SK-N-SH (cell line): ENCODE results near the gene ANKS6. TPM values are rescaled to one million over a fixed set of nuclear protein-coding genes. Genes with fewer than 3 reads are reported as not detected.

Source experiments
- CTCF ChIA-PET: fragments of 300-600, 350-600 bp; formaldehyde crosslinking; extraction: SDS; loops from one replicate; lab custom pipeline; 2021; lab: Yijun Ruan, JAX
- POLR2A ChIA-PET: fragments of 350-600 bp; sonication (Branson Sonifier 250); formaldehyde crosslinking; extraction: SDS; loops from one replicate; lab custom pipeline; 2020; ENCODE audit warnings: antibody characterized with exemption, inconsistent platforms; lab: Yijun Ruan, JAX
- DNase-seq: peaks from one replicate; pipeline ENCODE4 v3.0.0; 2012
- H2AFZ ChIP-seq: fragments of 200-600 bp; sonication (generic); 2 replicates; pipeline ENCODE4 v1.8.1; 2016; ENCODE audit warnings: antibody characterized with exemption, mild to moderate bottlenecking, low read depth
- H3F3A ChIP-seq: fragments of 200-600 bp; sonication (generic); replicated peaks from 2 replicates; pipeline ENCODE3; 2016; ENCODE audit warnings: antibody characterized with exemption, mild to moderate bottlenecking; ENCODE audit not compliant: insufficient read depth
- H3K27ac ChIP-seq, 2 experiments: fragments of 200-500 bp in 1 of 2; fragments of 200-600 bp in 1 of 2; sonication (Bioruptor generic) in 1 of 2; sonication (generic), shearing (Covaris generic) in 1 of 2; 2 replicates each; pipeline versions ENCODE4 v1.5.1 to v1.6.1; 2014 to 2016; ENCODE audit warnings: low read depth in 2 of 2, inconsistent platforms in 1 of 2, low read length in 1 of 2, mild to moderate bottlenecking in 1 of 2, mixed read lengths in 1 of 2
- H3K27me3 ChIP-seq: fragments of 200-600 bp; sonication (generic), shearing (Covaris generic); 2 replicates; pipeline ENCODE4 v1.6.1; 2016; ENCODE audit warnings: mixed run types; ENCODE audit not compliant: insufficient read depth
- H3K36me3 ChIP-seq, 2 experiments: fragments of 200-500 bp in 1 of 2; fragments of 200-600 bp in 1 of 2; sonication (Bioruptor generic) in 1 of 2; sonication (generic) in 1 of 2; replicated peaks in 1 of 2; 2 replicates each; pipeline versions ENCODE3 to v1.5.1; 2014 to 2016; ENCODE audit warnings: low read length in 1 of 2, mild to moderate bottlenecking in 1 of 2; ENCODE audit not compliant: insufficient read depth in 2 of 2, control insufficient read depth in 1 of 2
- H3K4me1 ChIP-seq, 2 experiments: fragments of 200-500 bp in 1 of 2; fragments of 200-600 bp in 1 of 2; sonication (Bioruptor generic) in 1 of 2; sonication (generic), shearing (Covaris generic) in 1 of 2; 2 replicates each; pipeline versions ENCODE4 v1.5.1 to v1.6.1; 2014 to 2016; ENCODE audit warnings: low read depth in 1 of 2, low read length in 1 of 2, mixed run types in 1 of 2; ENCODE audit not compliant: insufficient read depth in 2 of 2, control insufficient read depth in 1 of 2
- H3K4me2 ChIP-seq: fragments of 200-600 bp; sonication (generic), shearing (Covaris generic); 2 replicates; pipeline ENCODE4 v1.6.1; 2017; ENCODE audit warnings: mixed run types
- H3K4me3 ChIP-seq, 2 experiments: fragments of 200-500 bp in 1 of 2; fragments of 200-600 bp in 1 of 2; sonication (Bioruptor generic) in 1 of 2; sonication (generic), shearing (Covaris generic) in 1 of 2; 2 replicates each; pipeline versions ENCODE4 v1.5.1 to v1.8.1; 2014 to 2016; ENCODE audit warnings: low read depth in 2 of 2, inconsistent platforms in 1 of 2, low read length in 1 of 2, mild to moderate bottlenecking in 1 of 2, mixed read lengths in 1 of 2, moderate library complexity in 1 of 2
- H3K79me2 ChIP-seq: fragments of 200-600 bp; sonication (generic); 2 replicates; pipeline ENCODE4 v1.8.1; 2017; ENCODE audit warnings: mild to moderate bottlenecking; ENCODE audit not compliant: insufficient read depth
- H3K9ac ChIP-seq: fragments of 200-600 bp; sonication (generic); 2 replicates; pipeline ENCODE4 v1.6.1; 2017; ENCODE audit warnings: mixed run types
- H3K9me2 ChIP-seq: fragments of 200-600 bp; sonication (generic); 2 replicates; pipeline ENCODE4 v1.6.1; 2017; ENCODE audit warnings: mixed run types
- H3K9me3 ChIP-seq: fragments of 200-600 bp; sonication (generic); 2 replicates; pipeline ENCODE4 v1.6.1; 2017; ENCODE audit warnings: mixed run types, mild to moderate bottlenecking, moderate library complexity
- H4K20me1 ChIP-seq: fragments of 200-600 bp; sonication (generic); 2 replicates; pipeline ENCODE4 v1.6.1; 2017; ENCODE audit warnings: mild to moderate bottlenecking, mixed run types; ENCODE audit not compliant: insufficient read depth
- CTCF ChIP-seq: fragments of 200-600 bp; sonication (generic); IDR thresholded peaks from 2 replicates; pipeline ENCODE4 v1.6.1; 2017; ENCODE audit warnings: antibody characterized with exemption, mild to moderate bottlenecking, moderate library complexity
- EP300 ChIP-seq, 2 experiments: IDR thresholded peaks; 2 replicates each; pipeline versions ENCODE4 v1.4.0 to v1.6.1; 2012; ENCODE audit warnings: borderline replicate concordance in 1 of 2, low read depth in 1 of 2, low read length in 1 of 2
- EZH2phosphoT487 ChIP-seq: fragments of 200-600 bp; sonication (generic); IDR thresholded peaks from 2 replicates; pipeline ENCODE4 v1.6.1; 2017; ENCODE audit warnings: low read depth, mixed run types, mild to moderate bottlenecking, antibody characterized with exemption, moderate library complexity, borderline replicate concordance
- JUND ChIP-seq: IDR thresholded peaks from 2 replicates; pipeline ENCODE4 v1.4.0; 2012
- MAX ChIP-seq: IDR thresholded peaks from 2 replicates; pipeline ENCODE4 v1.4.0; 2012; ENCODE audit warnings: low read depth
- MEF2A ChIP-seq: IDR thresholded peaks from 2 replicates; pipeline ENCODE4 v1.4.0; 2012; ENCODE audit warnings: low read depth, borderline replicate concordance
- NRF1 ChIP-seq: IDR thresholded peaks from 2 replicates; pipeline ENCODE4 v1.6.1; 2012; ENCODE audit warnings: low read depth, mild to moderate bottlenecking, low read length
- RAD21 ChIP-seq: IDR thresholded peaks from 2 replicates; pipeline ENCODE4 v1.6.1; 2012; ENCODE audit warnings: mild to moderate bottlenecking, low read length
- REST ChIP-seq: IDR thresholded peaks from 2 replicates; pipeline ENCODE4 v1.6.1; 2012; ENCODE audit warnings: mild to moderate bottlenecking, low read depth, low read length, moderate library complexity
- RFX5 ChIP-seq: IDR thresholded peaks from 2 replicates; pipeline ENCODE4 v1.6.1; 2012; ENCODE audit warnings: mild to moderate bottlenecking, improper control_type of control experiment, low read length
- SIN3A ChIP-seq: IDR thresholded peaks from 2 replicates; pipeline ENCODE4 v1.6.1; 2012; ENCODE audit warnings: low read depth, mild to moderate bottlenecking, low read length, moderate library complexity, borderline replicate concordance
- USF2 ChIP-seq: fragments of 150-350 bp; IDR thresholded peaks from 2 replicates; pipeline ENCODE4 v1.6.1; 2017; ENCODE audit warnings: antibody characterized with exemption, low read length, low read depth, borderline replicate concordance
- ZBTB33 ChIP-seq: IDR thresholded peaks from 2 replicates; pipeline ENCODE4 v1.4.0; 2012; ENCODE audit warnings: low read depth, borderline replicate concordance
- WGBS: methylation state at CpG from one replicate; pipeline ENCODE4 v1.1.6; 2017; ENCODE audit warnings: low lambda C conversion rate; 5-methylcytosine and 5-hydroxymethylcytosine counted together
- polyA plus RNA-seq, 3 experiments: library from polyadenylated mRNA; depleted of rRNA; stranded (reverse); fragments of >200 nt; gene quantifications; 2 replicates each; pipeline ENCODE4 v1.2.3, GENCODE V29; 2012

The ANKS6 gene
- polyA plus RNA-seq, 1 of the 3 experiments (the other 2 are of a cell fraction): 29.3 TPM

- TF ChIP-seq NRF1 (no peak), JUND (no peak), EZH2phosphoT487 (no peak), SIN3A (no peak), MEF2A (no peak), MAX (no peak), EP300 (IDR thresholded peaks at IDR 0.05; ENCODE audit: borderline replicate concordance in 1 of 2, low read depth in 1 of 2, low read length in 1 of 2) (no peak), RFX5 (no peak), ZBTB33 (no peak)
Measured at GRCh38 chr9:98714833-98715232, 81.5 kb downstream of the ANKS6 start (continued).

GRCh38 chr9:98712987-98713386 lies 83.4 kb downstream of the ANKS6 start:
- TF ChIP-seq MAX (no peak), RAD21 (no peak)
- CTCF ChIA-PET: interaction anchor here (0.6 kb wide), 1 partner anchor 639 kb away, joined by 3 read pairs; no protein-coding TSS in a partner anchor
- Histone ChIP-seq H4K20me1 (no peaks in the 10 kb centered on the region), H3K27me3 (peaks cover 37% of the 10 kb centered on the region), H3K9ac (no peak overlapping the region), H3K4me2 (no peak overlapping the region), H3K9me2 (no peaks in the 10 kb centered on the region), H3K4me1 (no peaks in the 10 kb centered on the region), H3K79me2 (no peaks in the 10 kb centered on the region), H3K9me3 (no peaks in the 10 kb centered on the region), H3K27ac (no peak overlapping the region), H3F3A (no peaks in the 10 kb centered on the region), H3K36me3 (no peaks in the 10 kb centered on the region), H3K4me3 (no peak overlapping the region), H2AFZ (no peak overlapping the region)
- POLR2A ChIA-PET: no interaction called here
- DNase-seq: no peak

- no peaks in the 10 kb centered on the region for H3K79me2 ChIP-seq
- H3K4me3 ChIP-seq: no peak overlapping the region
- H3K9ac ChIP-seq: no peak overlapping the region
- no peaks in the 10 kb centered on the region for H3F3A ChIP-seq
- H3K27me3 ChIP-seq: peaks cover 45% of the 10 kb centered on the region
- no peaks in the 10 kb centered on the region for H3K36me3 ChIP-seq
- H3K9me2 ChIP-seq: no peaks in the 10 kb centered on the region
- no peak for DNase-seq
- no peak overlapping the region for H2AFZ ChIP-seq
- no peaks in the 10 kb centered on the region for H4K20me1 ChIP-seq
- H3K4me1 ChIP-seq: no peaks in the 10 kb centered on the region; a peak in 1 of 4 replicates
- TF ChIP-seq CTCF (no peak), USF2 (no peak), REST (peak; percentile 95)
- POLR2A ChIA-PET: no interaction called here
- CTCF ChIA-PET: interaction anchor here (0.6 to 1.4 kb wide), 3 partner anchors 394 to 488 kb away, joined by 3 to 4 read pairs (median 3); no protein-coding TSS in a partner anchor
- no peak overlapping the region for H3K4me2 ChIP-seq
- H3K27ac ChIP-seq: no peak overlapping the region
- WGBS: 30% methylated on average over 12 of the region's 14 CpGs
- no peaks in the 10 kb centered on the region for H3K9me3 ChIP-seq
Measured at GRCh38 chr9:98709968-98710965, 86.1 kb downstream of the ANKS6 start.
